IMR-90 (cell line): ENCODE results near the gene PAM16. TPM values are rescaled to one million over a fixed set of nuclear protein-coding genes. Genes with fewer than 3 reads are reported as not detected.

Experiments used
- ATAC-seq: fragments of 200-7000 bp; cut with Tn5 transposase; 2 replicates; pipeline ENCODE4 v1.9.1; 2020; ENCODE audit warnings: low read depth, mild to moderate bottlenecking, moderate library complexity
- BruUV-seq: library from RNA; stranded (reverse); fragments of 400-500 nt; replicated peaks from 2 replicates; lab custom pipeline; 2021; lab: Mats Ljungman, UMichigan
- CTCF ChIA-PET: fragments of 300-600 bp; formaldehyde crosslinking; extraction: SDS; loops from one replicate; lab custom pipeline; 2021; ENCODE audit warnings: antibody characterized with exemption; lab: Yijun Ruan, JAX
- POLR2A ChIA-PET: fragments of 300-600 bp; sonication (Branson Sonifier 250); formaldehyde crosslinking; loops from one replicate; lab custom pipeline; 2022; ENCODE audit warnings: antibody characterized with exemption; ENCODE audit not compliant: unreplicated experiment; lab: Charles Lee
- DNase-seq: peaks from one replicate; pipeline ENCODE4 v3.0.0; 2013
- H2AFZ ChIP-seq: replicated peaks from 2 replicates; pipeline ENCODE3; 2013; ENCODE audit warnings: low read length, mild to moderate bottlenecking; ENCODE audit not compliant: poor library complexity
- H2AK5ac ChIP-seq: 2 replicates; pipeline ENCODE4 v1.6.1; 2013; ENCODE audit warnings: low read depth, low read length, inconsistent platforms
- H2AK9ac ChIP-seq: replicated peaks from 2 replicates; pipeline ENCODE3; 2013; ENCODE audit warnings: mild to moderate bottlenecking, low read depth, low read length, moderate library complexity; ENCODE audit not compliant: poor library complexity
- H2BK120ac ChIP-seq: 2 replicates; pipeline ENCODE4 v1.6.1; 2013; ENCODE audit warnings: low read depth, low read length, inconsistent platforms
- H2BK15ac ChIP-seq: 3 replicates; pipeline ENCODE4 v1.6.1; 2013; ENCODE audit warnings: low read depth, low read length, inconsistent platforms
- H2BK20ac ChIP-seq: 2 replicates; pipeline ENCODE4 v1.6.1; 2013; ENCODE audit warnings: low read depth, mild to moderate bottlenecking, inconsistent platforms, low read length, moderate library complexity
- H2BK5ac ChIP-seq: 2 replicates; pipeline ENCODE4 v1.6.1; 2013; ENCODE audit warnings: mild to moderate bottlenecking, low read depth, low read length, inconsistent platforms; ENCODE audit not compliant: poor library complexity, severe bottlenecking
- H3K14ac ChIP-seq: replicated peaks from 2 replicates; pipeline ENCODE4 v1.6.1; 2013; ENCODE audit warnings: low read depth, low read length, inconsistent platforms
- H3K18ac ChIP-seq: 2 replicates; pipeline ENCODE4 v1.6.1; 2013; ENCODE audit warnings: low read depth, low read length, control low read depth
- H3K23ac ChIP-seq: 2 replicates; pipeline ENCODE4 v1.6.1; 2013; ENCODE audit warnings: low read depth, low read length, inconsistent platforms
- H3K27ac ChIP-seq: 2 replicates; pipeline ENCODE4 v1.5.1; 2013; ENCODE audit warnings: mild to moderate bottlenecking, control low read depth, low read length; ENCODE audit not compliant: insufficient read depth
- H3K27me3 ChIP-seq: 2 replicates; pipeline ENCODE4 v1.6.1; 2013; ENCODE audit warnings: low read length; ENCODE audit not compliant: control insufficient read depth, insufficient read depth
- H3K36me3 ChIP-seq: 2 replicates; pipeline ENCODE4 v1.6.1; 2013; ENCODE audit warnings: low read length, mixed read lengths; ENCODE audit not compliant: control insufficient read depth, insufficient read depth
- H3K4ac ChIP-seq: 2 replicates; pipeline ENCODE4 v1.6.1; 2013; ENCODE audit warnings: low read depth, low read length, inconsistent platforms
- H3K4me1 ChIP-seq: 2 replicates; pipeline ENCODE4 v1.6.1; 2013; ENCODE audit warnings: low read length, mixed read lengths; ENCODE audit not compliant: control insufficient read depth, insufficient read depth
- H3K4me2 ChIP-seq: 2 replicates; pipeline ENCODE4 v1.6.1; 2013; ENCODE audit warnings: low read depth, mild to moderate bottlenecking, control low read depth, low read length, moderate library complexity
- H3K4me3 ChIP-seq: 2 replicates; pipeline ENCODE4 v1.5.1; 2013; ENCODE audit warnings: low read depth, mild to moderate bottlenecking, control low read depth, low read length, moderate library complexity; ENCODE audit not compliant: insufficient read depth
- H3K56ac ChIP-seq: 2 replicates; pipeline ENCODE4 v1.6.1; 2013; ENCODE audit warnings: low read length, inconsistent platforms; ENCODE audit not compliant: insufficient read depth; ENCODE audit errors: extremely low read depth
- H3K79me1 ChIP-seq, 2 experiments: 2 replicates each; pipeline ENCODE4 v1.6.1; 2013; ENCODE audit warnings: low read length in 2 of 2, inconsistent platforms in 1 of 2, low read depth in 1 of 2
- H3K9ac ChIP-seq: 2 replicates; pipeline ENCODE4 v1.6.1; 2013; ENCODE audit warnings: low read depth, low read length, control low read depth
- H3K9me1 ChIP-seq: 2 replicates; pipeline ENCODE4 v1.6.1; 2013; ENCODE audit warnings: low read length, inconsistent platforms; ENCODE audit not compliant: insufficient read depth
- H3K9me3 ChIP-seq: 2 replicates; pipeline ENCODE4 v1.6.1; 2013; ENCODE audit warnings: low read length; ENCODE audit not compliant: control insufficient read depth, insufficient read depth
- H4K20me1 ChIP-seq: 2 replicates; pipeline ENCODE4 v1.6.1; 2013; ENCODE audit warnings: low read length, inconsistent platforms; ENCODE audit not compliant: insufficient read depth
- H4K5ac ChIP-seq: 2 replicates; pipeline ENCODE4 v1.6.1; 2013; ENCODE audit warnings: mild to moderate bottlenecking, low read depth, low read length, control low read depth
- H4K8ac ChIP-seq, 2 experiments: 2 replicates each; pipeline ENCODE4 v1.6.1; 2013; ENCODE audit warnings: low read depth in 2 of 2, low read length in 2 of 2, control low read depth in 1 of 2, inconsistent platforms in 1 of 2
- H4K91ac ChIP-seq: 2 replicates; pipeline ENCODE4 v1.6.1; 2013; ENCODE audit warnings: low read depth, low read length, inconsistent platforms; ENCODE audit not compliant: insufficient read depth
- BHLHE40 ChIP-seq: fragments of 150-350 bp; IDR thresholded peaks from 2 replicates; pipeline ENCODE4 v1.6.1; 2016; ENCODE audit warnings: mild to moderate bottlenecking, low read depth, low read length
- CEBPB ChIP-seq: IDR thresholded peaks from 2 replicates; pipeline ENCODE4 v1.6.1; 2012; ENCODE audit warnings: low read depth, low read length, improper control_type of control experiment
- CHD1 ChIP-seq: IDR thresholded peaks from 2 replicates; pipeline ENCODE4 v1.6.1; 2012; ENCODE audit warnings: low read depth, low read length, improper control_type of control experiment
- ELK1 ChIP-seq: fragments of 150-350 bp; IDR thresholded peaks from 2 replicates; pipeline ENCODE4 v1.6.1; 2016; ENCODE audit warnings: low read depth, mild to moderate bottlenecking, low read length, moderate library complexity, borderline replicate concordance
- FOS ChIP-seq: fragments of 150-350 bp; IDR thresholded peaks from 2 replicates; pipeline ENCODE4 v1.6.1; 2016; ENCODE audit warnings: low read depth, low read length
- MAFK ChIP-seq: IDR thresholded peaks from 2 replicates; pipeline ENCODE4 v1.6.1; 2012; ENCODE audit warnings: low read depth, low read length, improper control_type of control experiment
- POLR2A ChIP-seq: IDR thresholded peaks from 2 replicates; pipeline ENCODE4 v1.6.1; 2012; ENCODE audit warnings: mild to moderate bottlenecking, low read depth, low read length
- RCOR1 ChIP-seq: IDR thresholded peaks from 2 replicates; pipeline ENCODE4 v1.6.1; 2012; ENCODE audit warnings: mild to moderate bottlenecking, low read length, improper control_type of control experiment; ENCODE audit not compliant: insufficient replicate concordance
- RFX5 ChIP-seq: IDR thresholded peaks from 2 replicates; pipeline ENCODE4 v1.8.0; 2012; ENCODE audit warnings: low read depth, mild to moderate bottlenecking, low read length, moderate library complexity
- SMC3 ChIP-seq: fragments of 150-350 bp; IDR thresholded peaks from 2 replicates; pipeline ENCODE4 v1.6.1; 2016; ENCODE audit warnings: low read depth, mild to moderate bottlenecking, antibody characterized with exemption, low read length, moderate library complexity
- WGBS, 2 experiments: methylation state at CpG; one replicate each; pipeline versions ENCODE4 v1.1.5 to v1.1.7; 2013; ENCODE audit warnings: missing lambda C conversion rate in 2 of 2; ENCODE audit not compliant: insufficient read length in 1 of 2; ENCODE audit errors: extremely low coverage in 2 of 2; 5-methylcytosine and 5-hydroxymethylcytosine counted together
- dilution Hi-C: fragments of 300-500 bp; cut with HindIII; formaldehyde crosslinking; loops from one replicate; pipeline ENCODE4 v1.14.3; 2018; ENCODE audit warnings: low sequenced_read_pairs; ENCODE audit not compliant: unreplicated experiment
- in situ Hi-C: fragments of 300-500 bp; cut with MboI; formaldehyde crosslinking; loops from 3 replicates; pipeline ENCODE4 v1.14.3; 2019; ENCODE audit warnings: low sequenced_read_pairs, inconsistent platforms, mixed read lengths
- intact Hi-C: fragments of 100-400 bp; cut with micrococcal nuclease; formaldehyde crosslinking; loops from 2 replicates; pipeline ENCODE4 v1.10.0; 2022
- polyA plus RNA-seq, 3 experiments: library from polyadenylated mRNA; depleted of rRNA; stranded (reverse); fragments of >200 nt; gene quantifications; 2 replicates each; pipeline ENCODE4 v1.2.3, GENCODE V29; 2012; ENCODE audit warnings: low replicate concordance in 1 of 3
- total RNA-seq: library from RNA; depleted of rRNA; stranded (reverse); fragments of >200 nt; gene quantifications from 2 replicates; pipeline ENCODE4 v1.2.3, GENCODE V29; 2012
- TF ChIP-seq, protein P1 (sequence below): conservative IDR thresholded peaks from 2 replicates; pipeline ENCODE4 v1.5.1; 2012; ENCODE audit warnings: mild to moderate bottlenecking, low read depth, low read length, improper control_type of control experiment

Gene PAM16
- total and polyA plus RNA-seq, 2 of the 4 experiments (the other 2 are of a cell fraction), result 17.9 to 48.4 TPM

- dilution Hi-C loops, result no loop called here
- no peak for TF ChIP-seq RFX5
- TF ChIP-seq FOS, result no peak
- TF ChIP-seq, protein P1, sequence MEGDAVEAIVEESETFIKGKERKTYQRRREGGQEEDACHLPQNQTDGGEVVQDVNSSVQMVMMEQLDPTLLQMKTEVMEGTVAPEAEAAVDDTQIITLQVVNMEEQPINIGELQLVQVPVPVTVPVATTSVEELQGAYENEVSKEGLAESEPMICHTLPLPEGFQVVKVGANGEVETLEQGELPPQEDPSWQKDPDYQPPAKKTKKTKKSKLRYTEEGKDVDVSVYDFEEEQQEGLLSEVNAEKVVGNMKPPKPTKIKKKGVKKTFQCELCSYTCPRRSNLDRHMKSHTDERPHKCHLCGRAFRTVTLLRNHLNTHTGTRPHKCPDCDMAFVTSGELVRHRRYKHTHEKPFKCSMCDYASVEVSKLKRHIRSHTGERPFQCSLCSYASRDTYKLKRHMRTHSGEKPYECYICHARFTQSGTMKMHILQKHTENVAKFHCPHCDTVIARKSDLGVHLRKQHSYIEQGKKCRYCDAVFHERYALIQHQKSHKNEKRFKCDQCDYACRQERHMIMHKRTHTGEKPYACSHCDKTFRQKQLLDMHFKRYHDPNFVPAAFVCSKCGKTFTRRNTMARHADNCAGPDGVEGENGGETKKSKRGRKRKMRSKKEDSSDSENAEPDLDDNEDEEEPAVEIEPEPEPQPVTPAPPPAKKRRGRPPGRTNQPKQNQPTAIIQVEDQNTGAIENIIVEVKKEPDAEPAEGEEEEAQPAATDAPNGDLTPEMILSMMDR, result no peak
- no peak for TF ChIP-seq SMC3
- no peak for TF ChIP-seq ELK1
- TF ChIP-seq RCOR1, result no peak
- TF ChIP-seq MAFK, result no peak
- TF ChIP-seq BHLHE40, result no peak
- no peak for TF ChIP-seq POLR2A
- TF ChIP-seq CEBPB, result no peak
- TF ChIP-seq CHD1, result no peak
These were observed 14.9 kb upstream of the PAM16 start for GRCh38 chr16:4366016-4366415.

More at GRCh38 chr16:4366016-4366415, 14.9 kb upstream of the PAM16 start:
- Histone ChIP-seq H2BK5ac (no peak overlapping the region), H3K4ac (no peak overlapping the region), H4K5ac (no peak overlapping the region), H3K14ac (no peak overlapping the region), H2BK20ac (no peak overlapping the region), H2AK5ac (no peak overlapping the region), H2BK15ac (no peak overlapping the region), H2BK120ac (no peak overlapping the region), H3K4me3 (no peak overlapping the region), H4K8ac (no peak overlapping the region), H3K9me1 (peaks cover 19% of the 10 kb centered on the region), H3K9ac (no peak overlapping the region), H2AK9ac (no peak overlapping the region), H3K27me3 (no peaks in the 10 kb centered on the region), H3K56ac (no peak overlapping the region), H2AFZ (no peak overlapping the region), H3K4me1 (peaks cover 21% of the 10 kb centered on the region), H3K79me1 (peaks cover 0 to 31% of the 10 kb centered on the region in 2 experiments; a peak in 2 of 4 replicates), H3K9me3 (no peaks in the 10 kb centered on the region), H4K91ac (no peak overlapping the region), H3K36me3 (peaks cover 4% of the 10 kb centered on the region; the same call in 1 of the 2 replicates), H3K23ac (no peak overlapping the region), H4K20me1 (peaks cover 7% of the 10 kb centered on the region; the same call in 1 of the 2 replicates), H3K18ac (no peak overlapping the region), H3K4me2 (no peak overlapping the region), H3K27ac (no peak overlapping the region)
- ChIA-PET POLR2A (no interaction called here), CTCF (interaction anchor here (0.5 kb wide), 1 partner anchor 35 kb away, joined by 4 read pairs; no protein-coding TSS in a partner anchor)
- DNase-seq (no peak), ATAC-seq (no peak)
- 92% methylated on average over 7 of the region's 13 CpGs; no CpG with 5 or more reads in 1 of the 2 experiments for WGBS, 2 experiments
- BruUV-seq, result no TSS peak
- intact Hi-C loops (no loop called here), in situ Hi-C loops (no loop called here)
